T-helper 2 cell (primary cell): ENCODE measurements around the gene PTPRD.

Experiments used
- DNase-seq, 5 experiments: peaks; one replicate each; pipeline versions ENCODE4 v3.0.0 to v3.0.0-alpha.2; 2012 to 2022

Gene PTPRD

GRCh38 chr9:8448226-8448625 is 2164.6 kb downstream of the PTPRD start:
- DNase-seq: no peak

GRCh38 chr9:8447601-8448000 is 2165.2 kb downstream of the PTPRD start:
- DNase-seq: no peak

- DNase-seq: no peak
These were observed 2174.9 kb downstream of the PTPRD start for GRCh38 chr9:8437876-8438275.

- no peak for DNase-seq
These were observed 2175.5 kb downstream of the PTPRD start for GRCh38 chr9:8437259-8437658.

- DNase-seq: no peak
These were observed 2176.0 kb downstream of the PTPRD start for GRCh38 chr9:8436786-8437185.

- no peak for DNase-seq
These were observed 2178.2 kb downstream of the PTPRD start for GRCh38 chr9:8434621-8435020.

GRCh38 chr9:8432224-8432623 is 2180.6 kb downstream of the PTPRD start:
- no peak for DNase-seq

GRCh38 chr9:8431505-8431904 is 2181.3 kb downstream of the PTPRD start:
- no peak for DNase-seq

- DNase-seq: no peak
These were observed 2181.9 kb downstream of the PTPRD start for GRCh38 chr9:8430945-8431344.

GRCh38 chr9:8429768-8430167 is 2183.0 kb downstream of the PTPRD start:
- no peak for DNase-seq

GRCh38 chr9:8429157-8429556 is 2183.6 kb downstream of the PTPRD start:
- no peak for DNase-seq

- DNase-seq: no peak
These were observed 2184.4 kb downstream of the PTPRD start for GRCh38 chr9:8428389-8428788.

- DNase-seq: no peak
These were observed 2187.9 kb downstream of the PTPRD start for GRCh38 chr9:8424786-8425410.

GRCh38 chr9:8420416-8420815 is 2192.4 kb downstream of the PTPRD start:
- DNase-seq: no peak

GRCh38 chr9:8419596-8420275 is 2193.1 kb downstream of the PTPRD start:
- no peak for DNase-seq

- DNase-seq: no peak
These were observed 2195.5 kb downstream of the PTPRD start for GRCh38 chr9:8417341-8417740.

- DNase-seq: no peak
These were observed 2200.5 kb downstream of the PTPRD start for GRCh38 chr9:8412327-8412726.

- no peak for DNase-seq
These were observed 2204.1 kb downstream of the PTPRD start for GRCh38 chr9:8408575-8409190.

GRCh38 chr9:8401961-8402705 is 2210.7 kb downstream of the PTPRD start:
- DNase-seq: no peak

GRCh38 chr9:8400378-8400777 is 2212.4 kb downstream of the PTPRD start:
- DNase-seq: no peak

- no peak for DNase-seq
These were observed 2217.8 kb downstream of the PTPRD start for GRCh38 chr9:8395022-8395421.

GRCh38 chr9:8394341-8394740 is 2218.5 kb downstream of the PTPRD start:
- DNase-seq: no peak

- DNase-seq: no peak
These were observed 2219.9 kb downstream of the PTPRD start for GRCh38 chr9:8392866-8393265.

- DNase-seq: no peak
These were observed 2221.2 kb downstream of the PTPRD start for GRCh38 chr9:8391566-8391965.
